Measurements from ENCODE around the gene ADGRA3.

The ADGRA3 gene

GRCh38 chr4:22466581-22466980 lies 49.3 kb downstream of the ADGRA3 start:
- no peak for TF ChIP-seq CTCF (IDR thresholded peaks at IDR 0.05; ENCODE audit: low read depth, low read length, missing control alignments)
- no peak overlapping the region for H3K4me3 ChIP-seq (replicated peaks; ENCODE audit: low read depth, low read length)
- DNase-seq (ENCODE audit: extremely low read depth, low read depth): no peak

DNA sequence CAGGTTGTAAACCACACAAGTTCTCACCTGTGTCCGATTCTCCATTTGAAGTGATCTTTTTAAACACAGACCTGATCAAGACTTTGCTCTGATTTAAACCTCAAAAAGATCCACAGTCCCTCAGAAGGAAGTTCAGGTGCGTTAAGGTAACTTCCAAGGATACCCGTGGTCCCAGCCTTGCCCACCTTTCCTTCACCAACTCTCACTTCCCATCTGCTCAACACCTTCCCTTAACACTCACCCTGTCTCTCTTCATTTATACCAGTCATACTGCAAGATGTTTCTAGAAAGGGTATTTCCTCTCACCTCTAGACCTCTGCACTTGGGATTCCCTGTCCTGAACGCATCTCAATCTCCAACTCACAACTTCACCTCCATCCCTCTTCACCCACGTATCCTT lies 49.9 kb downstream of the ADGRA3 start:
- TF ChIP-seq CTCF (IDR thresholded peaks at IDR 0.05; ENCODE audit: low read depth, low read length, missing control alignments): no peak
- H3K4me3 ChIP-seq (replicated peaks; ENCODE audit: low read depth, low read length): no peak overlapping the region
- DNase-seq (ENCODE audit: extremely low read depth, low read depth): no peak

DNA sequence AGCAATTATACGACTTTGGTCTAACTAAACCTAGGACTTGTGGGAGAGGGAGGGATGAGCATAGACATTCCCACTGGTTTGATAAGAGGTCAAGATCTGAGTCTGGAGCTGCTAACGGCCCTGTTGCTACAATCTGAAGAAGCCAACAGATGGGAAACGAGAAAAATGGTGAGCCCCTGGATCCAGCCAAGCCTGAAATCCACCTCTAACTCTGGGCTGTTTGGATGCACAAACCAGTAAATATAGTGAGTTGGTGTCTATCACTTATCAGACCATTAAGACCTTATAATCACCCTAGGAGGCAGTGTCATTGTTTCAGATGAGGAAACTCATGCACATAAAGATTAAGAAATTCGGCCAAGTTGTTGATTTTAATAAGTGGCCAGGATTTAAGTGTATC lies 50.5 kb downstream of the ADGRA3 start:
- DNase-seq (ENCODE audit: extremely low read depth, low read depth): no peak
- no peak for TF ChIP-seq CTCF (IDR thresholded peaks at IDR 0.05; ENCODE audit: low read depth, low read length, missing control alignments)
- no peak overlapping the region for H3K4me3 ChIP-seq (replicated peaks; ENCODE audit: low read depth, low read length)

DNA sequence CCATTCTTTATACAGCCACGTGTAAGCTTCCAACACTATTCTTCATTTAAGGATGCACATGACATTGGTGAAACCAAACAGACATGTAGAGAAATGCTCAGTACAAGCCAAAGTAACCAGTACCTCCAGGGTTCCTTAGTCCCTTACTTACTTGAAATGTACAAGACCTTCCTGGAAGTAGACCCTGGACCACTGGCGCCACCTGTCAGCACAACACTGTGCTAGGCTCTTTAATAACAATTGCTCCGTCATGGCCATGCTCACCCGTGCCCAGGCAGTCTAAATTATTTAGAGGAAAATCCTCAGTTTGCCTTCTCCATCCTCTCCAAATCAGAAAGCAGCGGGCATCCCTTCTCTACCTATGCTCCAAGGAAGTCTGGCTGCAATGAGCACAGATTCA lies 52.7 kb downstream of the ADGRA3 start:
- no peak for DNase-seq (ENCODE audit: extremely low read depth, low read depth)
- TF ChIP-seq CTCF (IDR thresholded peaks at IDR 0.05; ENCODE audit: low read depth, low read length, missing control alignments): no peak
- no peak overlapping the region for H3K4me3 ChIP-seq (replicated peaks; ENCODE audit: low read depth, low read length)

DNA sequence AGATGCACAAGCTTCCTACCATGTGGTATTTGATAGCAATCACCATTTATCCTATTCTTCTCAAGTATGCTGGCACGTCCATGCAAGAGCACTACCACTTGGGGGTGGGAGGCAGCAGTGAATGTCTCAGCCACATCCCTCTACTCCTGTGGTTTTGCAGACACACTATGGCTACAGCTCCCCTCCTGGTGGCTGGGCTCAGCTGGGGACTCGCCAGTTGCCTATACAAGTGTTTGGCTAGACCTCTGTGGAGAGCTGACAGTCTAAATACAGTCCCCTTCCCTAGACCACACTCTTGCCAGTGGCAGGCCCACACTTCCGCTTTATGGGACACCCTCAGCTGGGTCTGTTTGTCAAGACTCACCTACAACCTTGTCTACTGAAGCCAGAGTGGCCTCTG lies 53.2 kb downstream of the ADGRA3 start:
- H3K4me3 ChIP-seq (replicated peaks; ENCODE audit: low read depth, low read length): no peak overlapping the region
- TF ChIP-seq CTCF (IDR thresholded peaks at IDR 0.05; ENCODE audit: low read depth, low read length, missing control alignments): no peak
- DNase-seq (ENCODE audit: extremely low read depth, low read depth): no peak

DNA sequence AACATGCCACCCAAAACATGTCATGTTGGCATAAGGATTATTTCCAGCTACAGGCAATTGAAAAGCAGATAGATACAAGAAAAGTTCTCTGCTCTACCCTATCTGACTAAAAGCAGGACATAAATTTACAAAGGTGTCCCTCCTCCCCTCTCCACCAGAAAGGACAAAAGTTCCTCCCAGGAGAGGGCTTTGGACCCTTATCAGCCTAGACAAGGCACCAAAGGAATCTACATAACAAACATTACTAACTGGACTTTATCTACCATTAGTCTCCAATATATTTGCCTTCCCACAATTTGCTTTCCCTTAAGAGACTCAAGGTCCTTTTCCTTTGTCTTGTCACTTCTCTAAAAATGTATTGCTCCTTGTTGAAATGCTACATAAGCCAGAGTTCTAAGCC lies 55.6 kb downstream of the ADGRA3 start:
- TF ChIP-seq CTCF (IDR thresholded peaks at IDR 0.05; ENCODE audit: low read depth, low read length, missing control alignments): no peak

DNA sequence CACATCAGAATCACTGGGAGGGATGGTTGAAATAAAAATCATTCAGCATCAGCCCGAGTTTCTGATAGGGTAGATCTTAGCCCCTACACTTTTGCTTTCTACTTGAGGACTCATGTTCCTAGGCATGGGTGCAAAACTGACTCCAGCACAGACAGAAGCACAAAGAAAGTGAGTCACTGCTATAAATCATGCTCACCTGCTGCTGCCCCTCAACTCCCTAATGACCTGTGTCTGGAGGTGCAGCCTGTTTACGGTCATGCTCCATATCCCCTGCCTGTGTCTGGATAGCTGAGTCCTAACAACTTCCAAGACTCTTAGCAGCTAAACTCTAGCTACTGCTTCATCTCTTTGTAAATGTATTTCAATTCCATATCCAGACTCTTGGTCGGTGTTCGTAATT lies 57.8 kb downstream of the ADGRA3 start:
- no peak overlapping the region for H3K4me3 ChIP-seq (replicated peaks; ENCODE audit: low read depth, low read length)
- no peak for DNase-seq (ENCODE audit: extremely low read depth, low read depth)
- no peak for TF ChIP-seq CTCF (IDR thresholded peaks at IDR 0.05; ENCODE audit: low read depth, low read length, missing control alignments)

More for the DNA sequence above, 55.6 kb downstream of the ADGRA3 start:
- no peak overlapping the region for H3K4me3 ChIP-seq (replicated peaks; ENCODE audit: low read depth, low read length)
- no peak for DNase-seq (ENCODE audit: extremely low read depth, low read depth)

Measured in HFF-Myc (cell line).